Activated T-cell treated with anti-CD3 and anti-CD28 coated beads, Interleukin-2, amount 50 U/mL, for 72 hours (primary cell): ENCODE data around the gene DPYSL5. TPM values are rescaled to one million over a fixed set of nuclear protein-coding genes. Genes with fewer than 3 reads are reported as not detected.

Experiments
- ATAC-seq, 2 donors: fragments of 150-1000 bp; cut with Tn5 transposase; replicated peaks in 1 of 2; 2 replicates each; pipeline ENCODE4 v1.10.0; 2021; ENCODE audit warnings: moderate library complexity in 2 of 2, mild to moderate bottlenecking in 1 of 2
- DNase-seq, 2 donors: peaks; one replicate each; pipeline ENCODE4 v3.0.0; 2021 to 2022; ENCODE audit warnings: mixed read lengths in 1 of 2
- H3K27ac Mint-ChIP-seq: one replicate; pipeline ENCODE4 v1.8.0; 2022; ENCODE audit warnings: mild to moderate bottlenecking, moderate library complexity, mixed read lengths
- H3K27me3 Mint-ChIP-seq: one replicate; pipeline ENCODE4 v1.8.0; 2022; ENCODE audit warnings: low read depth, mixed read lengths
- H3K36me3 Mint-ChIP-seq, 2 donors: one replicate each; pipeline ENCODE4 v1.8.0; 2022; ENCODE audit warnings: mixed read lengths in 2 of 2, mild to moderate bottlenecking in 1 of 2; ENCODE audit not compliant: insufficient read depth in 2 of 2
- H3K4me1 Mint-ChIP-seq: one replicate; pipeline ENCODE4 v1.8.0; 2022; ENCODE audit warnings: low read depth, mixed read lengths
- H3K4me3 Mint-ChIP-seq, 2 donors: one replicate each; pipeline ENCODE4 v1.8.0; 2022; ENCODE audit warnings: mild to moderate bottlenecking in 2 of 2, mixed read lengths in 2 of 2, moderate library complexity in 2 of 2
- H3K9me3 Mint-ChIP-seq, 2 donors: one replicate each; pipeline ENCODE4 v1.8.0; 2022; ENCODE audit warnings: mixed read lengths in 2 of 2
- total RNA-seq, 2 donors: library from RNA; stranded (reverse); gene quantifications; one replicate each; pipeline ENCODE4 v1.2.3, GENCODE V29; 2022

Gene DPYSL5
- total RNA-seq, 2 donors from 2014 or later = not detected

- no peak for ATAC-seq
- Mint-ChIP-seq H3K4me1 (peaks cover 4% of the 10 kb centered on the region), H3K36me3 (no peaks in the 10 kb centered on the region), H3K27ac (no peak overlapping the region), H3K27me3 (peaks cover 34% of the 10 kb centered on the region), H3K4me3 (no peak overlapping the region), H3K9me3 (no peaks in the 10 kb centered on the region)
- DNase-seq = no peak
Measured at GRCh38 chr2:26964446-26965130, 116.7 kb downstream of the DPYSL5 start.

DNA sequence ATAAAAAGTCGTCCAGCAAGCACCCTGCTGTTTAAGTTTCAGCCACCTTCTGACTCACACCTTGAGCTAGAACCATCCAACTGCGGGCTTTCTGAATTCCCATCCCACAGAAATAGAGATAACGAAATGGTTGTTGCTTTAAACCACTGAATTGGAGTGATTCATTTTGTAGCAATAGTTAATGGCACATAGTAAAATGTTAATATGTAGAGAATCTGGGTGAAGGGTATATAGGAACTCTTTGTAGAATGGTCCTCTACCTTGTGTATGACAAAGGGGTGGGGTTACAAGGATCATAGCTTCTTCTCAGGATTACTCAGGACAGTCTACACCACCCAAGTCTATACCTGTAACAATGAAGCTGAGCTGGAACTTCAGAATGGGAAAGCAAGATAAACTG, 120.1 kb downstream of the DPYSL5 start:
- Mint-ChIP-seq H3K36me3 (no peaks in the 10 kb centered on the region), H3K4me3 (no peak overlapping the region), H3K4me1 (peaks cover 16% of the 10 kb centered on the region), H3K9me3 (no peaks in the 10 kb centered on the region), H3K27me3 (peaks cover 38% of the 10 kb centered on the region), H3K27ac (no peak overlapping the region)
- no peak for ATAC-seq
- no peak for DNase-seq

DNA sequence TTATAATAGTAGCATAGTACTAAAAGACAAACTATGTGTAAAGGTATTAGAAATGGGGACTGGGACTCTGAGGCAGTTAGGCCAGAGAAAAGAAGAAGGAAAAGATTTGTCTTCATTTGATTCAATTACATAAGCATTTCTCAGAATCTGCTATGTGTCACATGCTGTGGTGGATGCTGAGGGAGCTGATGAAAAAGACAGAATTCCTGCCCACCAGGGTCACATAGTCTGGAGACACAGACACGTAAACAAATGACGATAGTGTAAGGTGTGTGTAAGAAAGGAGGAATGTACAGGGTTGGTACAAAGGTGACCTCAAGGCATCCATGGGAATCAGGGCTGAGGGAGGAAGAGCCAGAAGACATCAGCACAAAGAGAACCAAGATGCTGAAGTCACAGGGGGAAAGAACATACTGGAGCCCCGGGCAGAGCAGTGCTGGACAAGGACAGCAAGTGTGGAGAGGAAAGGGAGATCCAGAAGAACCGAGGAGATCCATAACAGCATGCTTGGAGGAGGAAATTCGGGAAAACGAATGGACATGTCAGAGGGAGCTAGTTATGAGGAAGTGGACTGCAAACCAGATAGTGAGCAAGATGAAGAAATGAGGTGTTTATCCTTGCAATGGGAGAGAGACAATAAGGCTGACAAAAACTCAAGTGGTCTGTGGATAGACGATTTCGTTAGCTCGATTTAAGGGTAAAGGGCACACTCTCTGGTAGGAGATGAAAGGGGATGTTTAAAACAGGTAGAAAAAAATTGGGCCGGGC, 121.3 kb downstream of the DPYSL5 start:
- Mint-ChIP-seq H3K27ac (no peak overlapping the region), H3K4me3 (peak overlapping the region; percentile 65 to 66), H3K36me3 (no peaks in the 10 kb centered on the region), H3K27me3 (peaks cover 38% of the 10 kb centered on the region), H3K4me1 (peaks cover 16% of the 10 kb centered on the region), H3K9me3 (no peaks in the 10 kb centered on the region)
- no peak for DNase-seq
- no peak for ATAC-seq

DNA sequence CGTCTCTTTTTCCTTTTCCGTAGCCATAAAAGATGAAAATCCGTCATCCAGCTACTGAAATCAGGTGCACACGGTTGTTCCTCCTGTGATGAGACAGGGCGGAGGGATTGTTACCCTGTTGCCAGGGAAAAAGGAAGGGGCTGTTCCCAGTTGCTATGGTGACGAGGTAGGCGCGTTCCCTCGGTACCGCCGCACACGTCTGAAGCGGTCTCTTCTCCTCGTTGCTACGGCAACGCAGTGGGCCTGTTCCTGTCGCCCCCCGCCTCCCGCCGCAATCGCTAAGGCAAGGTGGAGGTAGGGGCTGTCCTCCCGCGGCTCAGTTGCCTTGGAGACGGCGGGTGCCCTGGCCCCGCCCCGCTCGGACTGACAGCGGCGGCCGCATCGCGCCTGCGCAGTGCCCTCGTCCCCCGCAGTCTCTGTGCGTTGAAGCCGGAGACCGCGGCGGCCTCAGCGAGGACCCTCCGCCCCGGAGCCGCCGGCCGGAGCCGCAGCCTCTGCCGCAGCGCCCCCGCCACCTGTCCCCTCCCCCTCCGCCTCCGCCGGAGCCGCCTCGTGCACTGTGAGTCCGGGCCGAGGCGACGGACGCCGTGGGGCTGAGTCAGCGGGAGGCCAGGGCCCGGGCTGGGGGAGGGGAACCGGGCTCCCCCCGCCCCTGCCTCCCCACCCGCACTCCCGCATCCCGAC, 122.5 kb downstream of the DPYSL5 start, which contains the start of gene MAPRE3:
Gene MAPRE3 (plus strand): TSS at position 394 of the 684 bp plus-strand sequence. CDS start 51,582 bp downstream, outside the sequence.
- peak; percentile 89 to 91 for ATAC-seq
- peaks cover 38% of the 10 kb centered on the region for H3K27me3 Mint-ChIP-seq
- H3K9me3 Mint-ChIP-seq = no peaks in the 10 kb centered on the region
- H3K4me1 Mint-ChIP-seq = peaks cover 16% of the 10 kb centered on the region
- H3K4me3 Mint-ChIP-seq = peak within 1 kb of the TSS; percentile 82 to 89
- no peak within 1 kb of the TSS for H3K27ac Mint-ChIP-seq
- peak; percentile 85 for DNase-seq
- no peaks in the 10 kb centered on the region for H3K36me3 Mint-ChIP-seq

- Mint-ChIP-seq H3K4me1 (peaks cover 16% of the 10 kb centered on the region), H3K4me3 (peak overlapping the region; percentile 82 to 89), H3K9me3 (no peaks in the 10 kb centered on the region), H3K27ac (no peak overlapping the region), H3K36me3 (no peaks in the 10 kb centered on the region), H3K27me3 (peaks cover 38% of the 10 kb centered on the region)
- peak in 1 of 2 donors; percentile 48 for ATAC-seq
- no peak for DNase-seq
Measured at GRCh38 chr2:26970928-26971627, 123.1 kb downstream of the DPYSL5 start.

DNA sequence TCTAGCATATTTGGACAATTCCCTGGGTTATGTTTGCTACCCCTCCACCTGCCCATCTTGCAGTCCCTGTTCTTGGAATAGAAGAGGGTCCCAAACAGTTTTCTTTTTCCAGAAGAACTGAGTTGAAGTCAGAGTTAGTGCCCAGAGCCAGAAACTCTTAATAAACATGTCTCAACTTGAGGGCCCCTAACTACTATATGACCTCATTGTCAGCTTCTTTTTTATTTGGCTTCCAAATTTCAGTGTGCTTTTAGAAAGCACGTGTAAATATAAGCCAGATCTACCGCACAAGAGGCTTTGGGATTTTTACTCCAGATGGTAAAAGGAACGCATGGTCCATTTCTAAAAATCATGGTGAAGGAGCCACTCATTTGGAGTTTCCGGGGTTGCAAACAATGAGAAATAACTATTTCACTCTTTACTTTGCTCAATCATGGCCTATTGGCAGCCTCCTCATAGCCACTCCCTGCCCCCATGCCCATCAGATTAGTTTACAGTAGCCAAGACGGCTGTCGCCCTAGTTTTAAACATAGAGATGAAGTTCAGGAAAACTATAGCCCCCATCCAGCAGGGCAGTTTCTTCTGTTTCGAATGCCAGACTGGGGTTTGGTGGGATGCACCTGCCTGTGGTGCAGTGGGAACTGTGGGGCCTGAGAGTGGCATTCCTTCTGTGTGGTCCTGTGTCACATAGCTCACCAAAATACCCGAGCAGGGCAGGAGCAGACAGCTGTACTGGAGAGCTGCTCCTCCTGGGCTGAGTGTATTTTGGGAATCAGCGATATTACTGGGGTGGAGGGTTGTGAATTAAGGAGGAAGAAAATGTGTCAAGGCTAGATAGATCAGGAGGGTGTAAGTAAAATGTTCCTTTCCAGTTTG, 124.2 kb downstream of the DPYSL5 start:
- Mint-ChIP-seq H3K4me1 (peaks cover 16% of the 10 kb centered on the region), H3K4me3 (peak overlapping the region; percentile 82 to 89), H3K27ac (no peak overlapping the region), H3K9me3 (no peaks in the 10 kb centered on the region), H3K27me3 (peaks cover 28% of the 10 kb centered on the region), H3K36me3 (no peaks in the 10 kb centered on the region)
- ATAC-seq = no peak
- no peak for DNase-seq

GRCh38 chr2:26974352-26974751, 126.4 kb downstream of the DPYSL5 start:
- H3K36me3 Mint-ChIP-seq = no peaks in the 10 kb centered on the region
- H3K27ac Mint-ChIP-seq = no peak overlapping the region
- H3K4me1 Mint-ChIP-seq = peaks cover 15% of the 10 kb centered on the region
- peaks cover 14% of the 10 kb centered on the region for H3K27me3 Mint-ChIP-seq
- no peak for DNase-seq
- no peak overlapping the region for H3K4me3 Mint-ChIP-seq
- no peak for ATAC-seq
- no peaks in the 10 kb centered on the region for H3K9me3 Mint-ChIP-seq

DNA sequence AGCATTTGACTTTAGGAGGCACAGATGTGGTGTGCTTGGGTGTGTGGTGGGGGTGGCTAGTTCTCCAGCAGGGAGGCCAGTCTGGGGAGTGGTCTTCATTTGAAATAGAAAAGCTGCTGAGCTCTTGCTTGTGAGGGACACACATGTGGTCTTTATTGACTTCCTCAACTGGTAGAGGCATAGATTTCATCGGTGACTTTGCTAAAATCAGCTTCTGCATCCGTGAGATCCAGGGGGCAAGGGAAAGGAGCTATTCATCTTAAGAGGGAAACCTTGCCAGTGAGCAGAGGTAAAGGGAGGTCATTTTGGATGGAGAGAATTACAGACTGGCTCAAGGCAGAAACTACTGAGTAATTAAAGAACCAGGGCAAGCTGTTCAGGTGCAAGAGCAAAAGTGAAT, 127.2 kb downstream of the DPYSL5 start:
- Mint-ChIP-seq H3K27ac (no peak overlapping the region), H3K9me3 (no peaks in the 10 kb centered on the region), H3K27me3 (peaks cover 9% of the 10 kb centered on the region), H3K36me3 (no peaks in the 10 kb centered on the region), H3K4me1 (peaks cover 10% of the 10 kb centered on the region), H3K4me3 (no peak overlapping the region)
- DNase-seq (no peak), ATAC-seq (no peak)

- no peak overlapping the region for H3K4me3 Mint-ChIP-seq
- DNase-seq = no peak
- H3K4me1 Mint-ChIP-seq = peaks cover 10% of the 10 kb centered on the region
- no peak for ATAC-seq
- no peaks in the 10 kb centered on the region for H3K36me3 Mint-ChIP-seq
- H3K27ac Mint-ChIP-seq = no peak overlapping the region
- H3K9me3 Mint-ChIP-seq = no peaks in the 10 kb centered on the region
- peaks cover 9% of the 10 kb centered on the region for H3K27me3 Mint-ChIP-seq
Measured at GRCh38 chr2:26975656-26976055, 127.7 kb downstream of the DPYSL5 start.

DNA sequence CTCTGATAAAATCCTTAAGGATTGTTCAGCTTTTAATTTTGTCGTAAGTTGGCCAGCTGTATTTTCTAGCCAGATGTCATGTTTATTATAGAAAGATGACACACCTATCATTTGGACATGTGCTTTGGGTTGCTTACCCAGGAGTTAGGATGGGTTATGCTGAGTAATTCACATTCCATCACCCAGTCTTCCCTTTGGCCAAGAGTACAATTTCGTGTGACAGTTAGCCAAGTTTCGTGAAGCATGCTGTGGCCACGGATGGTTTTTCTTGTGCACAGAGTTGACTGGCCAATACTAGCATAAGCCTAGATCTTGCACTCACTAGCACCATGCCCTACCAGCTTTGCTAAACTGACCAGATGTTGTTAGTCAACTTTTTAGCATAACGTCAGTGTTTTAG, 128.3 kb downstream of the DPYSL5 start:
- Mint-ChIP-seq H3K27ac (no peak overlapping the region), H3K4me1 (peaks cover 4% of the 10 kb centered on the region), H3K36me3 (no peaks in the 10 kb centered on the region), H3K4me3 (no peak overlapping the region), H3K9me3 (no peaks in the 10 kb centered on the region), H3K27me3 (peaks cover 9% of the 10 kb centered on the region)
- no peak for DNase-seq
- no peak for ATAC-seq

DNA sequence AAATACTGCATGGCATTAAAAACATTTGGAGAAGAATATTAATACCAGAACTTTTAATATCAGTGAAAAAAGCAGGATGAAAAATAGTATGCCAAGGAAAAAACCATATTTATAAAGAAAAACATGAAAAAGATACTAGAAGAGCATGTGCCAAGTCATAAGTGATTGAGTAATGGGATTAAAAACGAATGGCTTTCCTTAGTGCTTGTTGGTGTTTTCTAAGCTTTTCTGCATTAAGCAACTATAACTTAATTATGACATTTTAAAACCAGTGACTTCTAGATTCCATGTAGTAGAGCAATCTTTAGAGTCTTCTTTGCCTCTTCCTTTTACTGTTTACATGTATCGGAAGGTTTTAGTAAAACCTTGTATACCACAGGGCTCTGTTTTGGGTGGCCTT, 129.1 kb downstream of the DPYSL5 start:
- no peak for ATAC-seq
- Mint-ChIP-seq H3K9me3 (no peaks in the 10 kb centered on the region), H3K4me1 (no peaks in the 10 kb centered on the region), H3K27ac (no peak overlapping the region), H3K36me3 (no peaks in the 10 kb centered on the region), H3K4me3 (no peak overlapping the region), H3K27me3 (peaks cover 9% of the 10 kb centered on the region)
- no peak for DNase-seq

DNA sequence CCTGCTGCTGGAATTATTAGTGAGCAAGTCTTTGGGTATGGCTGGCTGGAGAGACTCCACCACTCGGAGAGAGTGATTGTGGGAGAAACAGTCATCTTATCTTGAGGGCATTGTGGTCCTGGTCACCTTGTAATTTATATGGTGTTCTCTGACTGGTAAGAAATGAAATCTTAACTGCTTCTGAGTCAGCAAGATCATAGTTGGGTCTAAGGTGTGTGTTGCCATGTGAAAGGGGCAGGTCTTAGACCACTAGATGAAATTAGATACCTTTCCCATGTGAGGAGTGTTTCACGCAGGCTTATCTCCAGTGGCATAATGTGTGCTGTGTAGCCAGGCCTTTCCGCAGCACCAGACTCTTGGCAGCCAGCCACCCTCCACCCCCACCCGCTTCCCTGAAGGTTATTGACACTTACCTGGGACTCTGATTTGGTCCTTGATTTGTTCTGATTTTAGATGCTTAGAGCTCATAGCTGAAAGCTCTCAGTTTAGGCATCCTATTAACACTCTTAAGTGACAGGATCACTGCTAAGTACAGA, 130.2 kb downstream of the DPYSL5 start:
- no peak for DNase-seq
- no peak overlapping the region for H3K27ac Mint-ChIP-seq
- no peak for ATAC-seq
- H3K36me3 Mint-ChIP-seq = no peaks in the 10 kb centered on the region
- H3K27me3 Mint-ChIP-seq = no peaks in the 10 kb centered on the region
- H3K9me3 Mint-ChIP-seq = no peaks in the 10 kb centered on the region
- H3K4me1 Mint-ChIP-seq = no peaks in the 10 kb centered on the region
- H3K4me3 Mint-ChIP-seq = no peak overlapping the region
